A673 (cell line): Measurements from ENCODE around the gene STXBP4.

Experiments used
- EZH2 ChIP-seq: fragments of 200-600 bp; sonication (generic); IDR thresholded peaks from 2 replicates; pipeline ENCODE4 v1.6.1; 2017; ENCODE audit warnings: borderline replicate concordance, low read depth, mild to moderate bottlenecking, mixed read lengths, antibody characterized with exemption, low read length; ENCODE audit not compliant: poor library complexity, severe bottlenecking
- TF ChIP-seq, protein P1 (sequence below): fragments of 300-800, 200-600 bp; sonication (generic); conservative IDR thresholded peaks from 2 replicates; pipeline ENCODE4 v1.5.1; 2017; ENCODE audit warnings: low read depth, mild to moderate bottlenecking, antibody characterized with exemption, low read length, moderate library complexity, mixed read lengths

DNA sequence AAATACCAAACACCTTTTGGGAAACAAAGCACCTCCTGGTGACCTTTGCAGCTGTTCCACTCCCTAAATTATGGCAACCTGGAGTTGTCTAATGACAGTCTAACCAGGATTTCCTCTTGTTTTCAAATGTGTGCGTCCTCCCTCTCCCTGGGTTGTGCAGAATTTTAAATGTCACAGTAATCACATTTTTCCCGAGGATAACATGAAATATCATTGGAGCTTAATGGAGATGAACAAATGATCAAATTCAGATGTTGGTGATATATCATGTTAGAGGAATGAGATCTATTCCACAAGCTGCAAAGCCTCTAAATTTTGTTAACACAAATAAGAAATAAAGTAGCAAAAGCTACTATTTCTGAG, 209.3 kb downstream of the STXBP4 start:
- TF ChIP-seq, protein P1, sequence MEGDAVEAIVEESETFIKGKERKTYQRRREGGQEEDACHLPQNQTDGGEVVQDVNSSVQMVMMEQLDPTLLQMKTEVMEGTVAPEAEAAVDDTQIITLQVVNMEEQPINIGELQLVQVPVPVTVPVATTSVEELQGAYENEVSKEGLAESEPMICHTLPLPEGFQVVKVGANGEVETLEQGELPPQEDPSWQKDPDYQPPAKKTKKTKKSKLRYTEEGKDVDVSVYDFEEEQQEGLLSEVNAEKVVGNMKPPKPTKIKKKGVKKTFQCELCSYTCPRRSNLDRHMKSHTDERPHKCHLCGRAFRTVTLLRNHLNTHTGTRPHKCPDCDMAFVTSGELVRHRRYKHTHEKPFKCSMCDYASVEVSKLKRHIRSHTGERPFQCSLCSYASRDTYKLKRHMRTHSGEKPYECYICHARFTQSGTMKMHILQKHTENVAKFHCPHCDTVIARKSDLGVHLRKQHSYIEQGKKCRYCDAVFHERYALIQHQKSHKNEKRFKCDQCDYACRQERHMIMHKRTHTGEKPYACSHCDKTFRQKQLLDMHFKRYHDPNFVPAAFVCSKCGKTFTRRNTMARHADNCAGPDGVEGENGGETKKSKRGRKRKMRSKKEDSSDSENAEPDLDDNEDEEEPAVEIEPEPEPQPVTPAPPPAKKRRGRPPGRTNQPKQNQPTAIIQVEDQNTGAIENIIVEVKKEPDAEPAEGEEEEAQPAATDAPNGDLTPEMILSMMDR: no peak
- no peak for TF ChIP-seq EZH2
